SK-N-SH (cell line): ENCODE results near the gene DHODH.

Source experiments
- CTCF ChIP-seq: fragments of 200-600 bp; sonication (generic); IDR thresholded peaks from 2 replicates; pipeline ENCODE4 v1.6.1; 2017; ENCODE audit warnings: antibody characterized with exemption, mild to moderate bottlenecking, moderate library complexity
- EP300 ChIP-seq, 2 experiments: IDR thresholded peaks; 2 replicates each; pipeline versions ENCODE4 v1.4.0 to v1.6.1; 2012; ENCODE audit warnings: borderline replicate concordance in 1 of 2, low read depth in 1 of 2, low read length in 1 of 2

GRCh38 chr16:72012607-72013006 lies 4.1 kb downstream of the DHODH start:
- TF ChIP-seq CTCF = no peak
- TF ChIP-seq EP300 (IDR thresholded peaks at IDR 0.05; ENCODE audit: borderline replicate concordance in 1 of 2, low read depth in 1 of 2, low read length in 1 of 2) = no peak
